ENCODE measurements around the gene AGAP5. TPM values are rescaled to one million over a fixed set of nuclear protein-coding genes. Genes with fewer than 3 reads are reported as not detected.
A peak's percentile ranks its signal among the peaks of the same experiment; 100 is the strongest.

The AGAP5 gene
- total and polyA plus RNA-seq, 8 donors: 4.3 to 18.4 (median 7.7) TPM

- Histone ChIP-seq H3K9me3 (no peaks in the 10 kb centered on the region), H3K27me3 (no peaks in the 10 kb centered on the region), H3K4me1 (no peaks in the 10 kb centered on the region), H3K36me3 (no peaks in the 10 kb centered on the region), H3K27ac (no peak overlapping the region), H3K4me3 (no peak overlapping the region)
- peak in 4 of 6 donors; percentile 35 to 70 (median 43) for DNase-seq
- WGBS, 2 donors: 12 to 17% methylated on average over 5 of the region's 5 CpGs
- FAIRE-seq: no peak
- intact Hi-C loops (cut with DNase I): loop anchor here in 2 of 3 donors (5.0 to 10.0 kb wide), 2 partner anchors 109 to 117 kb away; no protein-coding TSS in a partner anchor
- peak; percentile 67 to 77 (median 72) for TF ChIP-seq CTCF (IDR thresholded peaks at IDR 0.05)
- peak; percentile 77 to 86 (median 83) for ATAC-seq
Measured at GRCh38 chr10:73644015-73644743, 53.7 kb downstream of the AGAP5 start.

GRCh38 chr10:73643362-73643761 lies 54.5 kb downstream of the AGAP5 start:
- DNase-seq (no peak), ATAC-seq (no peak), FAIRE-seq (no peak)
- Histone ChIP-seq H3K9me3 (no peaks in the 10 kb centered on the region), H3K4me3 (no peak overlapping the region), H3K4me1 (no peaks in the 10 kb centered on the region), H3K27ac (no peak overlapping the region), H3K27me3 (no peaks in the 10 kb centered on the region), H3K36me3 (no peaks in the 10 kb centered on the region)
- TF ChIP-seq CTCF (IDR thresholded peaks at IDR 0.05): no peak
- intact Hi-C loops (cut with DNase I): loop anchor here in 2 of 3 donors (5.0 to 10.0 kb wide), 2 partner anchors 109 to 116 kb away; no protein-coding TSS in a partner anchor
- 86 to 91% methylated on average over 2 of the region's 2 CpGs for WGBS, 2 donors

DNA sequence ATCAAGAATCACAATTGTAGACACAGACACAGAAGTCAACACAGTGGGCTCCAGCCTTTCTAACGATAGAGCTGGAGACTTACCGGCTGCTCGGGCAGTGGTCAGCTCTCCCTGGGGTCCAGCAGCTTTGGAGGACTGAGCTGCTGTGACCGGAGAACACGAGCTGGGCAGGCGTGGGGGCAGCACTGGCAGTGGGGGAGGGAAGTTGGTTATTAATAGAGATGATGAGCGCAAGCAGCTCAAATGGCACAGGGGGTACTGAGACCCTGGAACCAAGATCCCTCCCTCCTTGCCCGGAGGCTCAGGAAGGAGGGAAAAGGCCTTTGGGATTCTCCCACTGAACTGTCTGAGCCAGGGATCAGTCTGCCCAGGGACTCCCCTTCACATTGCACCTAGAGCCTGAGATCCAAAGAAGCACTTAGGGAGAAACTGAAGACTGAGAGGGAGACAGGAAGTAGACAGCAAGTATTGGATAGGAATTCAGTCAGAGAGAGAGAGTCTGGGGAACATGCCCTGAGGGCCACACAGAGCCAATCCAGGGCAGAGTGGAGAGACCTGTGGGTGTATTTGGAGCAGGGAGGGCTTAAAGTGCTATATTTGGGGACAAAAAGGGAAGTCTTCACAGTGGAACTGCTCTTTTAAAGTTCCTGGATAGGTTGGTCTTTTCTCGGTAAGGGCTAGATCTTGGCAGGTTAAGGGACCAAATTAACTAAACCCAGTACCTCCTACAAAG lies 56.4 kb downstream of the AGAP5 start, which contains the start of gene MYOZ1:
MYOZ1 (minus strand) TSS at position 147 of the 733 bp plus-strand sequence. CDS start 1,457 bp downstream, outside the sequence.
- Histone ChIP-seq H3K9me3 (no peaks in the 10 kb centered on the region), H3K27ac (no peak within 1 kb of the TSS), H3K27me3 (no peaks in the 10 kb centered on the region), H3K4me3 (no peak within 1 kb of the TSS), H3K4me1 (no peaks in the 10 kb centered on the region), H3K36me3 (no peaks in the 10 kb centered on the region)
- no peak for ATAC-seq
- intact Hi-C loops (cut with DNase I): loop anchor here (2.0 to 10.0 kb wide), 3 partner anchors 107 to 114 kb away; no protein-coding TSS in a partner anchor
- no peak for TF ChIP-seq CTCF (IDR thresholded peaks at IDR 0.05)
- FAIRE-seq: no peak
- WGBS, 2 donors: 71 to 73% methylated on average over 9 of the region's 9 CpGs
- no peak for DNase-seq

- 76 to 79% methylated on average over 3 of the region's 3 CpGs for WGBS, 2 donors
- no peak for TF ChIP-seq CTCF (IDR thresholded peaks at IDR 0.05)
- Histone ChIP-seq H3K4me3 (no peak overlapping the region), H3K27me3 (no peaks in the 10 kb centered on the region), H3K36me3 (no peaks in the 10 kb centered on the region), H3K27ac (no peak overlapping the region), H3K9me3 (no peaks in the 10 kb centered on the region), H3K4me1 (no peaks in the 10 kb centered on the region)
- ATAC-seq (no peak), FAIRE-seq (no peak), DNase-seq (no peak)
- intact Hi-C loops (cut with DNase I): no loop called here
Measured at GRCh38 chr10:73639286-73639685, 58.6 kb downstream of the AGAP5 start.

Measured in pancreas (tissue), 10 donors.